ENCODE measurements around the gene KLF7.

GRCh38 chr2:207130958-207131521, 34.7 kb downstream of the KLF7 start:
- TF ChIP-seq EP300 (IDR thresholded peaks at IDR 0.05), result no peak
- no peak for TF ChIP-seq CTCF (IDR thresholded peaks at IDR 0.05)
- TF ChIP-seq POLR2A (IDR thresholded peaks at IDR 0.05), result no peak
